GM10266 (cell line): ENCODE measurements around the gene NOS1AP.

ENCODE experiments used
- DNase-seq: peaks from one replicate; pipeline ENCODE4 v3.0.0; 2012; ENCODE audit errors: extremely low spot score
- TF ChIP-seq, protein P1 (sequence below): IDR thresholded peaks from 2 replicates; pipeline ENCODE4 v1.5.1; 2012; ENCODE audit warnings: mild to moderate bottlenecking, low read depth; ENCODE audit not compliant: control insufficient read depth, insufficient read depth; ENCODE audit errors: missing control alignments

The NOS1AP gene

GRCh38 chr1:162383091-162383490 lies 313.6 kb downstream of the NOS1AP start:
- DNase-seq, result no peak

GRCh38 chr1:162383516-162383915 lies 314.0 kb downstream of the NOS1AP start:
- TF ChIP-seq, protein P1, sequence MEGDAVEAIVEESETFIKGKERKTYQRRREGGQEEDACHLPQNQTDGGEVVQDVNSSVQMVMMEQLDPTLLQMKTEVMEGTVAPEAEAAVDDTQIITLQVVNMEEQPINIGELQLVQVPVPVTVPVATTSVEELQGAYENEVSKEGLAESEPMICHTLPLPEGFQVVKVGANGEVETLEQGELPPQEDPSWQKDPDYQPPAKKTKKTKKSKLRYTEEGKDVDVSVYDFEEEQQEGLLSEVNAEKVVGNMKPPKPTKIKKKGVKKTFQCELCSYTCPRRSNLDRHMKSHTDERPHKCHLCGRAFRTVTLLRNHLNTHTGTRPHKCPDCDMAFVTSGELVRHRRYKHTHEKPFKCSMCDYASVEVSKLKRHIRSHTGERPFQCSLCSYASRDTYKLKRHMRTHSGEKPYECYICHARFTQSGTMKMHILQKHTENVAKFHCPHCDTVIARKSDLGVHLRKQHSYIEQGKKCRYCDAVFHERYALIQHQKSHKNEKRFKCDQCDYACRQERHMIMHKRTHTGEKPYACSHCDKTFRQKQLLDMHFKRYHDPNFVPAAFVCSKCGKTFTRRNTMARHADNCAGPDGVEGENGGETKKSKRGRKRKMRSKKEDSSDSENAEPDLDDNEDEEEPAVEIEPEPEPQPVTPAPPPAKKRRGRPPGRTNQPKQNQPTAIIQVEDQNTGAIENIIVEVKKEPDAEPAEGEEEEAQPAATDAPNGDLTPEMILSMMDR, result no peak
- DNase-seq, result no peak

More at GRCh38 chr1:162383091-162383490, 313.6 kb downstream of the NOS1AP start:
- TF ChIP-seq, protein P1, result no peak

DNA sequence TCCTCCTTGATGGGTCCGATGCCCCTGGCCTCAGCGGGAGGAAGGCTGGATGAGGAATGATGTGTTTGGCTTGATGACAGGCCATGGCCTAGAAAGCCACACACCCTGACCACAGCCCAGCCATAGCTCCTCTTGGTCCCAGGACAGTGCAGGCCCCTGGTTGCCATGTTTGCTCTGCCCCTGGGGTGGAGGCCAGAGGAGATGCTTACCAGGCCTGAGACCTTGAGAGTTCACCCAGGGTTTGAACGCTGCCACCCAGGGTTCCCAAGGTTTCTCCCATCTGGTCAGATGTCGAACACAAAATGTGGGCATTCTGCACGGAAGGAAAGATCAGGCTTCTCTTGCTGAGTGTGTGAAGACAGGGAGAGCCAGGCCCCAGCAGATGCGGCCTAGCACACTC lies 314.6 kb downstream of the NOS1AP start:
- TF ChIP-seq, protein P1, result no peak
- DNase-seq, result no peak

GRCh38 chr1:162384601-162385279 lies 315.2 kb downstream of the NOS1AP start:
- no peak for DNase-seq
- TF ChIP-seq, protein P1, result no peak

- no peak for DNase-seq
- TF ChIP-seq, protein P1, result no peak
These were observed 315.8 kb downstream of the NOS1AP start for GRCh38 chr1:162385280-162385623.

DNA sequence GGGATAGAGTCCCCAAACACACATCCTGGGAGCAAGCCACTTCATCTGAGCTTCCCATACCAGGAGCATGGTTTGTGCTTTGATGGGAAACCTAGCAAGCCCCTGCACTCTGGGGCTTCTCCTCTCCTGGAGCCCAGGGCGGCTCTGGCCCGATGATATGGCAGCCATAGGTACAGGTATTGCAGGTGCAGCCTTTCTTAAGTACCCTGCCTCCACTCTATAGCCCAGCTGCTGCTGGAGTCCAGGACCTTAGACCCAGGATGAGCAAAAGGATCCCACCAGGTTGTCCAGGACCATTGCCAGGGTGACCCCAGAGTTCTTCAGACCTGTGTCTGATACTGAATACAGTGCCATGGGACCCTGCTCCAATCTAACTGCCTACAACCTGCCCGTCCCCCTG lies 316.2 kb downstream of the NOS1AP start:
- TF ChIP-seq, protein P1, result no peak
- DNase-seq, result no peak

GRCh38 chr1:162386292-162387225 lies 317.1 kb downstream of the NOS1AP start:
- TF ChIP-seq, protein P1, result no peak

More at GRCh38 chr1:162386292-162387225, 317.1 kb downstream of the NOS1AP start:
- no peak for DNase-seq
